HFF-Myc (cell line): ENCODE data around the gene MN1.

Experiments used
- DNase-seq: peaks from one replicate; pipeline ENCODE4 v3.0.0-alpha.2; 2011; ENCODE audit warnings: low read depth; ENCODE audit errors: extremely low read depth
- H3K4me3 ChIP-seq: replicated peaks from 2 replicates; pipeline ENCODE4 v1.5.1; 2011; ENCODE audit warnings: low read depth, mild to moderate bottlenecking, control low read depth, low read length
- TF ChIP-seq, protein P1 (sequence below): IDR thresholded peaks from 2 replicates; pipeline ENCODE4 v1.5.1; 2012; ENCODE audit warnings: mild to moderate bottlenecking, low read depth, low read length, control low read depth; ENCODE audit errors: missing control alignments

MN1 gene

DNA sequence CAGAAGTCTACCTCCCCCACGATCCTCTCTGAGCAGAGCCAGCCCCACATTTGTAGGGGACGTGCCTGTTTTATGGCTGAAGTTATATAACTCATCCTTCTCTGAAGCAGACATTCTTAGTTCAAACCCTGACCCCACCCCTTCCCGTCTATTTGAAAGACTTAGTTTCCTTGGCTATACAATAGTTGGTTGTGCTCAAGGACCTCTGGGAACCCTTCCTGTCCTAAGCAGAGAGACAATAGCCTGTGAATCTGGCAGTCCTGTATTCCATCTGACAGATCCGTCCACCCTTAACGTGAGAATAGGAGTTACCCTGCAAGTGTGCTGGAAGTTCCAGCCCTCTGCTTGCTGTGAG lies 75.2 kb downstream of the MN1 start:
- H3K4me3 ChIP-seq: no peak overlapping the region
- no peak for DNase-seq
- TF ChIP-seq, protein P1, sequence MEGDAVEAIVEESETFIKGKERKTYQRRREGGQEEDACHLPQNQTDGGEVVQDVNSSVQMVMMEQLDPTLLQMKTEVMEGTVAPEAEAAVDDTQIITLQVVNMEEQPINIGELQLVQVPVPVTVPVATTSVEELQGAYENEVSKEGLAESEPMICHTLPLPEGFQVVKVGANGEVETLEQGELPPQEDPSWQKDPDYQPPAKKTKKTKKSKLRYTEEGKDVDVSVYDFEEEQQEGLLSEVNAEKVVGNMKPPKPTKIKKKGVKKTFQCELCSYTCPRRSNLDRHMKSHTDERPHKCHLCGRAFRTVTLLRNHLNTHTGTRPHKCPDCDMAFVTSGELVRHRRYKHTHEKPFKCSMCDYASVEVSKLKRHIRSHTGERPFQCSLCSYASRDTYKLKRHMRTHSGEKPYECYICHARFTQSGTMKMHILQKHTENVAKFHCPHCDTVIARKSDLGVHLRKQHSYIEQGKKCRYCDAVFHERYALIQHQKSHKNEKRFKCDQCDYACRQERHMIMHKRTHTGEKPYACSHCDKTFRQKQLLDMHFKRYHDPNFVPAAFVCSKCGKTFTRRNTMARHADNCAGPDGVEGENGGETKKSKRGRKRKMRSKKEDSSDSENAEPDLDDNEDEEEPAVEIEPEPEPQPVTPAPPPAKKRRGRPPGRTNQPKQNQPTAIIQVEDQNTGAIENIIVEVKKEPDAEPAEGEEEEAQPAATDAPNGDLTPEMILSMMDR: no peak

DNA sequence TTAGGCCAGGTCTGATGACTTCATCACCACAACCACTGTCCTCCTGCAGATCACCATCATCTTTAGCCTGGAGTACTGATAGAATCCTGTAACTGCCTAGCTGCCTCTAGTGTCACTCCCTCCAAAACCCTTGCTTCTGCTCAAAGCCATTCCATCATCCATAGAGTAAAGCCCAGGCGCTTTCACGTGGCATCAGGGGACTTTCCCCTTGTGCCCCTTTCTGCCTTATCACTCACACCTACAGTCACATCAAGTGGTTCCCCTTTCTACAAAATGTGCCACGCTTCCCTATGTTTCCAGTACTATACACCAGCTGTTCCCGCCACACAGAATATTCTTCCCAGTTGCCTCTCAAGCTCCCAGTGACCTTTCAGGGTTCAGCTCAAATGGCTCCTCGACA lies 75.9 kb downstream of the MN1 start:
- TF ChIP-seq, protein P1: no peak
- no peak overlapping the region for H3K4me3 ChIP-seq
- DNase-seq: no peak

DNA sequence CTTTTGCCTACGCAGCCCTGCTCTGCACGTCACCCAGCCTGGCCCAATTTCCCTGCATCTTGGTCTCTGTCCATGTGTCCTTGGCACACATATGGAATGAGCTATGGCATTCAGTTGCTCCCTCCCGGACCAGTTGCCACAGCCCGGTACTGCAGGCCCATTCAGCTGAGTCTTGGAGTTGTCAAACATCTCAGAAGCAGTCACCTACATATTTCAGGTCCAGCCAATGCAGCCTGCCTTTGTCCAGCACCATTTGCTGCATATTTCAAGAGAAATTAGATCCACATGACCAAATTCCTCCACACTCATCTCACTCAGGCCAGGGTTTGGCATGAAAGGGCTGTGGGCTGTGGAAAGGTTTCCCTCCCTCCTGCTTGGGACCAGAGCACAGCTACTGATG lies 76.8 kb downstream of the MN1 start:
- no peak overlapping the region for H3K4me3 ChIP-seq
- no peak for DNase-seq
- TF ChIP-seq, protein P1: no peak

DNA sequence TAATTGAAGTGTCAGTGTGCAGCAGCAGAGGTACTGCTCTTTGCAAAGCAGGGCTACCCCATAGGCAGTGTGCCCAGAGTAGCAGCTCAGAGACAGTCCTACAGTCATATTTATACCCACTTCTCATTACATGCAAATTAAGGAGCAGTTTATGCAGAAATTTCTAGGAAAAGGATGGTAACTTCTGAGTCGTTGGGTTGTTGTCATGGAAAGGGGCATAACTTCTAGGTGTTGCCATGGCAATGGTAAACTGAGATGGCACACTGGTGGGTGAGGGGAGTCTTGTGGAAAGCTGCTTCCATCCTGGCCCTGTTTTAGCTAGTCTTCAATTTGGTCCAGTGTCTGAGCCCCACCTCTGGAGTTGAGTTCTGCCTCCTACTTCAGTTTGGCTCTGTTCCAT lies 77.4 kb downstream of the MN1 start:
- TF ChIP-seq, protein P1: no peak
- DNase-seq: no peak
- no peak overlapping the region for H3K4me3 ChIP-seq

DNA sequence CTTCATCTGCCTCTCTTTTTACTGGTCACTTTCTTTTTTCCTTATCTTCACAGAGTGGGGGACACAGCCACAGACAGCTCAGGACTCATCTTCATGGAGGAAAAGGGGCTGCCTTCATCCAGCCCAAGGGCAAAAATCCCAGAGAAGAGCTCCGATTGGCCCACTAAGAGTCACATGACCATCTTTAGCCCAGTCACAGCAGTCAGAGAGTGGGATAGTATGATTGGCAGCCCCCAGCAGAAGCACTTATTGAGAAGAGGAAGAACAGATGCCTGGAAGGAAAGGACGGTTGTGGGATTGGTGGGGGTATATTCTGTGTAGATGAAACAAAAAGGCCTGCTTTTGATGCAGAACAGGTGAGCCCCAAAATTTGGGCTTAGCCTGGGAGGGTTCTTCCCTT lies 77.8 kb downstream of the MN1 start:
- TF ChIP-seq, protein P1: no peak
- H3K4me3 ChIP-seq: no peak overlapping the region
- DNase-seq: no peak

DNA sequence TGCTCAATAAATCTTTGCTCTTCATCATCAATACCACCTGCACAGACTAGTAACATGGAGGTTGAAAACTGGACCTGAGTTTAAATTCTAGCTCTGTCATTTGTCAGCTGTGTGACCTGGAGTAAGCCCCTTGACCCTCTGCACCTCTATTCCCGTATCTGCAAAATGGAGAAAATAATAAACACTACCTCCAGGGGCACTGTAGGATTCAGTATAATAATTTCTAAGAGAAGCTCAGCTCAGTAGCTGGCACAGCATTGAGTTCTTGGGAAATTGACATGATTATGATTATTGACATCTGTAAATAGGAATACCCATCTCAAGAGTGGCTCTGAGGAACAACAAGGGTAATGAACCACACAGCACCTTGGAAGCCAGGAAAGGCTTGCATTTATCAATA lies 78.4 kb downstream of the MN1 start:
- TF ChIP-seq, protein P1: no peak
- no peak for DNase-seq
- no peak overlapping the region for H3K4me3 ChIP-seq

DNA sequence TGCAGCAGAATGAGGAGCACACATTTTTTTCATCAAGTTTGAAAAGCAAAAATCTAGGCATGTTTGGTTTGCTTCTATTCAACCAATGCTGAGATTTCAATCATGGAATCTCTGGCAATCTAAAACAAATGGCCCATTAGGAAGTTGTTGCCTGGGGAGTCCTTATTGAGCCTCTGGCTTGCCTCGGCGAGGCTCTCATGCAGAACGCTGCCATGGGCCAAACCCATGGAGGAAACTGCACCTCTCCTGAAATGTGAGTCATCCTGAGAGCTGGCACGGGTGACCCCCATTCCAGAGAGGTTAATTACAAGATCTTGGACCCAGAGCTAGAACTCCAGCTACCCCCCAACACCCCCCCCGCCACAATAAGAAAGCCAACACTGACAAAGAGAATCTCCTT lies 80.7 kb downstream of the MN1 start:
- TF ChIP-seq, protein P1: no peak
- H3K4me3 ChIP-seq: no peak overlapping the region
- no peak for DNase-seq
